HG03064 (cell line): ENCODE data around the gene CLDN34.

Source experiments
- ATAC-seq: cut with Tn5 transposase; IDR thresholded peaks from one replicate; pipeline ENCODE4 v1.9.1; 2021; ENCODE audit warnings: low read depth; ENCODE audit not compliant: unreplicated experiment

CLDN34 gene

DNA sequence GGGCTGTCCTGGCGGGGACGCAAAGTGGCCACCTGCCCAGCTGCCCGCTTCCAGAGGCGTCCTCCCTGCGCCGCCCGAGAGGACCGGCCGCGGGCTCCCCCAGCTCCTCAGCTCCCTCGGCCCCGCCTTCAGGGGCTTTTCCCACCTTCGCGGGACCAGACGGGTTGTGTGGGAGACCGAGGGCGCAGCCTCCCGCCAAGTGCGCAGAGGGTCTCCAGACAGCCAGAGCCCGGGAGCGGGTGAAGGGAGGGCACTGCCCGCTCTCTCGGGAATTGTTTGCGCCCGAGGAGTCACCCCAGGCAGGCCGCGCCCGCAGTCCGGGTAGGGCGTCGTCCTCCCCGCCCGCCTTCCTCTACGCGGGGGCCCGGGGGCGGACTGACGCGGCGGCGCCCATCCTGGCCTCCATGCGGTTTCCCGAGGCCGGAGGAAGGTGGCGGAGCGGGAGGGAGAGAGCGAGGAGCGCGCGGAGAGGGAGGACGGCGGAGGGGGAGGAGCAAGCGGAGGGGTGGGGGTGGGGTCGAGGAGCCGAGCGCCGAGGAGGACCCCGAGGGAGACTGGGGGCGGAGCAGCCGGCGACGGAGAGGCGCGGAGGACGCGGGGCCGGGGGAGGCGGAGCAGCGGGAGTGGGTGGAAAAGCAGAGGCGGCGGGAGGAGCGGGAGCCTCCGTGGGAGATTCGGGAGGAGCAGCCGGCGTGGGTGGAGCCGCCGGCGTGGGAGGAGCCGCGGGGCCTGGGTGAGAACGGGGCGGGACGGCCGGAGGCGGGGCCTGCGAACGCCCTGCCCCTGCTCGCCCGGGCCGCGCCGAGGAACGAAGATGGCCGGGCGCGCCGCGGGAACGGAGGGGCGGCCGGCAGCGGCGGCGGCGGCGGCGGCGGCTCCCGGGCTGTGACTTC, 47.5 kb downstream of the CLDN34 start:
- ATAC-seq = peak; percentile 68

DNA sequence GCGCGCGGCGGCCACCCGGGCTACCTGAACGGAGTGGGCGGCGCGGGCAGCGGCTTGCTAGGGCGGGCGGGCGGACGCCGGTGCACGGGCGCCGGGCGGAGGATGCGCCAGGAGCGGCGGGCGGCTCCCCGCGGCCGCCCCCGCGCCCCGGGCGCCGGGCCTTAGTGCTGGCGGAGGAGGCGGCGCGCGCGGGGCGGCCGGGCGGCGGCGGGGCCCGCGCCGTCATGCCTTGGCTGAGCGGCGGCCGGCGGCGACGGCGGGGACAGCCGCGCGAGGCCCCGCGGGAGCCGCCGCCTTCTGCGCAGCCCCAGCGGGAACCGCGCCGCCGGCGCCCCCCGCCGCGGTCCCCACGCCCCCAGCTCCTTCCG, 48.2 kb downstream of the CLDN34 start:
- no peak for ATAC-seq

DNA sequence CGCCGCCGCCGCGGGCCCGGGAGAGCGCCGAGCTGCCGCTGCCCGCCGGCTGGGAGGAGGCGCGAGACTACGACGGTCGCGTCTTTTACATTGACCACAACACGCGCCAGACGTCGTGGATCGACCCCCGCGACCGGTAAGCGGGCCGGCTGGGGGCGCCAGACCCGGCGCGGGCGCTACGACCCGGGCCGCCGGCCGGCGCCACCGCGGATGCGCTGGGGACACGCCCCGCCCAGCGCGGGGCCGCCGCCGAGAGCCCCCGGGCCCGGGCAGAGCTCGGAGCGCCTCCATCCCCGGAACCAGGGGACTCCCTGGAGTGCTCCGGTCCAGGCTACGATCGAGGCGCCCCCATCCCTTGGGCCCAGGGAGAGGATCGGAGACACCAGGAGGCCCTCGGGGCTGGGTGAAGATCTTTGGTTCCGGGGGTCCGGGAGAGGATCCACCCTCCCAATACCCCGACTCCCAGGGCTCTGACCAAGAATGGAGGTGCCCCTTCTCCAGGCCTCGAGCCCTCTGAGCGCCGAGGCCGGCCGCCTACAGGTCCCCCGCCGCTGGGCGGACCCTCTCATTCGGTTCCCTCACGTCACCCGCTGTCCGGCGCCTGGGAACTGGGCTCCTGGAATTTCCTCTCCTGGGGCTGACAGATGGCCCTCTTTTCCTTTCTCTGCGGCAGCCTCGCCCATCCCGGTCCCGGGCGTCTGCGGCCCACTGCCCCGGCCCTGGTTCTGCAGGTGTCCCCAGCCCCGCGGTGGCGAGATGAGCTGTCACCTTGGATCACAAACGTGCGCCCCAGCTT, 48.8 kb downstream of the CLDN34 start:
- ATAC-seq = no peak

DNA sequence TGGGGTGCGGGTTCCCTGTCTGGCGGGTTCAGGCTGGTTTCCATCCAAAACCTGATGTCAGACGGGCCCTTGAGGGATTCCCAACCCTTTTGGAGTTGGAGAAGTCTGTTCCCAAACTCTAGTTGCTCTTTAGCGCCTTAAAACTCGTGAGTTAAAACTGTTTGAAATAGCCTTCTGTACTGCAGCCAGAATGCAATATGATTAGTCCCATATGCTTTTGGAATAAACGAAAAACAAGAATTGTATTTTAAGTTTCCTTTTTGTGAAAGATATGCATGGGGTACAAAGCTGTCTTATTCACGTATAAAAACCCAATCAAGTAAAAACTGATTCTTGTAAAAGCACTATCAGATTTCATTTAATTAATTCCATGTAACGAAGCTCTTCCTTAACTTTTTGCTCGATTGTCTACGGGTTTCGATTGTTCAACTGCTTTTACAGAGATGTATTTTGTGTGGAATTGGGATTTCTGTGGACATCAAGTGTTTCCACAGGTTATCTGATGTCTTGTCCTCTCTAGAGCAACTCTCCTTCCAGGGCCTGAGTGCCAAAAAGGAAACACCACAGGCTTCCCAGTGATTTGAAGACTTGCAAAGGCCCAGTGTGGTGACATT, 49.5 kb downstream of the CLDN34 start:
- ATAC-seq = no peak

DNA sequence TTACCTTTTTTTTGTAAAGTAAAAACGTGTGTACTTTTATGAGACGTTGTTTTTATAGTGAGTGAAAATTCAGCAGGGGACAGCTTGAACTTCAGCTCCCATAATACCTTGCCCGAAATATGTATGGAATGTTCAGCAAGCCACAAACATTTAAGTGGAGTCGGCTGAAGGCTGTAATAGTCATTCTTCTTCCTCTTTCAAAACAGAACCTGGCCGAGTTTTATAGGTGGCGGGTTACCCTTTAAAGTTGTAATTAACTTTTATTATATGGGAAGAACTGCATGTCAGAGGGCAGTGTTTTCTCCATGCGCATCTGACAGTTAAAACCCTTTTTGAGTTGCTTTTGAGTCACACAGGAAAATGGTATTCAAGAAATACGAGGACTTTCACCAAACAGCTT, 50.7 kb downstream of the CLDN34 start:
- ATAC-seq = no peak
